Smooth muscle cell (in vitro differentiated cells): ENCODE data around the gene SMIM1. TPM values are rescaled to one million over a fixed set of nuclear protein-coding genes. Genes with fewer than 3 reads are reported as not detected.

Experiments
- DNase-seq: peaks from one replicate; lab custom pipeline; 2025; ENCODE audit not compliant: unreplicated experiment; lab: John Stamatoyannopoulos, UW
- H2AFZ ChIP-seq: fragments of 200-600 bp; sonication (generic); 2 replicates; pipeline ENCODE4 v1.6.0; 2016; ENCODE audit warnings: antibody characterized with exemption, low read depth, mild to moderate bottlenecking
- H3F3A ChIP-seq: fragments of 200-600 bp; sonication (generic); 2 replicates; pipeline ENCODE4 v1.6.0; 2017; ENCODE audit warnings: antibody characterized with exemption, low read depth
- H3K27ac ChIP-seq: fragments of 200-600 bp; sonication (generic); 2 replicates; pipeline ENCODE4 v1.5.1; 2016; ENCODE audit warnings: low read depth, mild to moderate bottlenecking
- H3K27me3 ChIP-seq: fragments of 200-600 bp; sonication (generic); 2 replicates; pipeline ENCODE4 v1.6.1; 2016; ENCODE audit warnings: low read depth, mild to moderate bottlenecking
- H3K36me3 ChIP-seq: fragments of 200-600 bp; sonication (generic); 2 replicates; pipeline ENCODE4 v1.5.1; 2016; ENCODE audit warnings: low read depth
- H3K4me1 ChIP-seq: fragments of 200-600 bp; sonication (generic); 2 replicates; pipeline ENCODE4 v1.5.1; 2016; ENCODE audit warnings: low read depth
- H3K4me2 ChIP-seq: fragments of 200-600 bp; sonication (generic); 2 replicates; pipeline ENCODE4 v1.6.0; 2016; ENCODE audit warnings: mild to moderate bottlenecking
- H3K4me3 ChIP-seq: fragments of 200-600 bp; sonication (generic); 2 replicates; pipeline ENCODE4 v1.5.1; 2016; ENCODE audit warnings: mild to moderate bottlenecking
- H3K79me2 ChIP-seq: fragments of 200-600 bp; sonication (generic); 2 replicates; pipeline ENCODE4 v1.6.0; 2016; ENCODE audit warnings: low read depth, mild to moderate bottlenecking
- H3K9ac ChIP-seq: fragments of 200-600 bp; sonication (generic); 2 replicates; pipeline ENCODE4 v1.6.0; 2016; ENCODE audit warnings: low read depth
- H3K9me3 ChIP-seq: fragments of 200-600 bp; sonication (generic); replicated peaks from 2 replicates; pipeline ENCODE4 v1.5.1; 2016; ENCODE audit warnings: low read depth
- H4K20me1 ChIP-seq: fragments of 200-600 bp; sonication (generic); 2 replicates; pipeline ENCODE4 v1.6.0; 2016; ENCODE audit warnings: low read depth
- WGBS: methylation state at CpG from one replicate; pipeline ENCODE4 v1.1.7; 2016; ENCODE audit warnings: low lambda C conversion rate; 5-methylcytosine and 5-hydroxymethylcytosine counted together
- polyA plus RNA-seq: library from polyadenylated mRNA; unstranded; fragments of >200 nt; fragmentation: Nextera tagmentation; extraction: Ambion mirVana; gene quantifications from 2 replicates; pipeline ENCODE4 v1.2.1, GENCODE V29; 2016
- total RNA-seq: library from RNA; depleted of rRNA; stranded (reverse); fragments of >200 nt; gene quantifications from 2 replicates; pipeline ENCODE4 v1.2.3, GENCODE V29; 2014
- TF ChIP-seq, protein P1 (sequence below): fragments of 200-600 bp; sonication (generic); IDR thresholded peaks from 2 replicates; pipeline ENCODE4 v1.5.1; 2017; ENCODE audit warnings: borderline replicate concordance, mild to moderate bottlenecking, antibody characterized with exemption; ENCODE audit not compliant: insufficient read depth, poor library complexity, severe bottlenecking

Gene SMIM1
- total and polyA plus RNA-seq, 2 experiments from 2014 or later: 1.3 to 14.9 TPM

DNA sequence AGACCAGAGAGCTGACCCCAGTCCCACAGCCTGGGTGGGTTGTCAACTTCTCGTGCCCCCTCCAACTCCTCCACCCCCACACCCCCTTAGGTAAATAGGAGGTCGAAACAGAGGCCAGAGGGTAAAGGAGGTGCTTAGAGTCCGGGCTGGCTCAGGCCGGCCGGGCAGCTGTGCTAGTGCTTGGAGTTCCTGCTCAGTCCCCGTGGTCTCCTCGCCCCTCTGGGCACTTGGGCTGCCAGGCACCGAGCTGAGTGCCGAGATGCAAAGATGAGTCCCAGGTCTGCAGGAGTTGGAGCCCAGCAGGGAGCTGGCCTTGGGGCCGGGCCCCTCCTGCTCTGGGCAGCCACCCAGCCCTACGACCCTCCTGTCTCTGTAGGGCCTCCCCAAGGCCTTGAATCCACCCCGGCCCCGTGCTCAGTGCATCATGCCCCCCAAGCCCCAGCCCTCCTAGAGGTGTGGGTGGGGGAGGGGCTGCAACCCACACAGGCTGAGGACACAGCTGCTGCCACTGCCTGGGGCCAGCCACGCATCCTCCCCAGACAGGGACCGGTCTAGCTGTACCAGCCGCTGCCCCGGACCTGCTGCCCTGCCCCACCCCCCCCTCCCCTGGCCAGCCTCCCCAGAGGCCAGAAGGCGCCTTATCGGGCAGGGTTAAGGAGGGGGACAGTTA, 1.9 kb downstream of the SMIM1 start:
- Histone ChIP-seq H3F3A (peaks cover 3% of the 10 kb centered on the region), H3K27ac (no peak overlapping the region), H2AFZ (no peak overlapping the region), H4K20me1 (no peaks in the 10 kb centered on the region), H3K9me3 (no peaks in the 10 kb centered on the region), H3K27me3 (no peaks in the 10 kb centered on the region), H3K4me1 (peaks cover 15% of the 10 kb centered on the region), H3K79me2 (no peaks in the 10 kb centered on the region), H3K4me2 (peak overlapping the region; percentile 48), H3K36me3 (no peaks in the 10 kb centered on the region), H3K9ac (no peak overlapping the region), H3K4me3 (no peak overlapping the region)
- 88% methylated on average over 17 of the region's 19 CpGs for WGBS
- TF ChIP-seq, protein P1, sequence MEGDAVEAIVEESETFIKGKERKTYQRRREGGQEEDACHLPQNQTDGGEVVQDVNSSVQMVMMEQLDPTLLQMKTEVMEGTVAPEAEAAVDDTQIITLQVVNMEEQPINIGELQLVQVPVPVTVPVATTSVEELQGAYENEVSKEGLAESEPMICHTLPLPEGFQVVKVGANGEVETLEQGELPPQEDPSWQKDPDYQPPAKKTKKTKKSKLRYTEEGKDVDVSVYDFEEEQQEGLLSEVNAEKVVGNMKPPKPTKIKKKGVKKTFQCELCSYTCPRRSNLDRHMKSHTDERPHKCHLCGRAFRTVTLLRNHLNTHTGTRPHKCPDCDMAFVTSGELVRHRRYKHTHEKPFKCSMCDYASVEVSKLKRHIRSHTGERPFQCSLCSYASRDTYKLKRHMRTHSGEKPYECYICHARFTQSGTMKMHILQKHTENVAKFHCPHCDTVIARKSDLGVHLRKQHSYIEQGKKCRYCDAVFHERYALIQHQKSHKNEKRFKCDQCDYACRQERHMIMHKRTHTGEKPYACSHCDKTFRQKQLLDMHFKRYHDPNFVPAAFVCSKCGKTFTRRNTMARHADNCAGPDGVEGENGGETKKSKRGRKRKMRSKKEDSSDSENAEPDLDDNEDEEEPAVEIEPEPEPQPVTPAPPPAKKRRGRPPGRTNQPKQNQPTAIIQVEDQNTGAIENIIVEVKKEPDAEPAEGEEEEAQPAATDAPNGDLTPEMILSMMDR: no peak
- DNase-seq: no peak

DNA sequence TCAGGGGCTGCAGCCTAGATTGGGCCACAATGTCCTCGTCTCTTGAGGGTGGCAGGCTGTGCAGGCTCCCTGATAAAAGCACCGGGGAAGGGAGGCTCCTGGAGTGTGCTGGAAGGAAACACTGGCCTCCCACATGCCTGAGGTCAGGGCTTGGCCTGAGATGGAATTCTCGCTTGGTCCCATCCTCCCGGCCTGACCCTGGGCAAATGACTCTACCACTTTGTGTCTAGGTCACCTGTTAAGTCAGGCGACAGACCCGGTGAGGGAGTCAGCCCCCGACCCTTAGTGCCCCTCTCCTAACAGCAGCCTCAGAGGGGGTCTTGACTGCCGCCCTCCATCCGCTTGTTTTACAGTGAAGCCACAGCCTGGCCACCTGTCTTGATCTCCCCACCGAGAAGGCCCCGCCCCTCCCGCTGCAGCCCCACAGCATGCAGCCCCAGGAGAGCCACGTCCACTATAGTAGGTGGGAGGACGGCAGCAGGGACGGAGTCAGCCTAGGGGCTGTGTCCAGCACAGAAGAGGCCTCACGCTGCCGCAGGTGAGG, 2.5 kb downstream of the SMIM1 start:
- peak overlapping the region; percentile 48 for H3K4me2 ChIP-seq
- H3K79me2 ChIP-seq: no peaks in the 10 kb centered on the region
- WGBS: 60% methylated on average over 14 of the region's 17 CpGs
- no peaks in the 10 kb centered on the region for H3K27me3 ChIP-seq
- H3K27ac ChIP-seq: no peak overlapping the region
- no peak overlapping the region for H3K4me3 ChIP-seq
- H3K9me3 ChIP-seq: no peaks in the 10 kb centered on the region
- no peak for DNase-seq
- H3K36me3 ChIP-seq: no peaks in the 10 kb centered on the region
- H2AFZ ChIP-seq: no peak overlapping the region
- peaks cover 15% of the 10 kb centered on the region for H3K4me1 ChIP-seq
- H4K20me1 ChIP-seq: no peaks in the 10 kb centered on the region
- no peak overlapping the region for H3K9ac ChIP-seq
- peaks cover 3% of the 10 kb centered on the region for H3F3A ChIP-seq
- TF ChIP-seq, protein P1: no peak

DNA sequence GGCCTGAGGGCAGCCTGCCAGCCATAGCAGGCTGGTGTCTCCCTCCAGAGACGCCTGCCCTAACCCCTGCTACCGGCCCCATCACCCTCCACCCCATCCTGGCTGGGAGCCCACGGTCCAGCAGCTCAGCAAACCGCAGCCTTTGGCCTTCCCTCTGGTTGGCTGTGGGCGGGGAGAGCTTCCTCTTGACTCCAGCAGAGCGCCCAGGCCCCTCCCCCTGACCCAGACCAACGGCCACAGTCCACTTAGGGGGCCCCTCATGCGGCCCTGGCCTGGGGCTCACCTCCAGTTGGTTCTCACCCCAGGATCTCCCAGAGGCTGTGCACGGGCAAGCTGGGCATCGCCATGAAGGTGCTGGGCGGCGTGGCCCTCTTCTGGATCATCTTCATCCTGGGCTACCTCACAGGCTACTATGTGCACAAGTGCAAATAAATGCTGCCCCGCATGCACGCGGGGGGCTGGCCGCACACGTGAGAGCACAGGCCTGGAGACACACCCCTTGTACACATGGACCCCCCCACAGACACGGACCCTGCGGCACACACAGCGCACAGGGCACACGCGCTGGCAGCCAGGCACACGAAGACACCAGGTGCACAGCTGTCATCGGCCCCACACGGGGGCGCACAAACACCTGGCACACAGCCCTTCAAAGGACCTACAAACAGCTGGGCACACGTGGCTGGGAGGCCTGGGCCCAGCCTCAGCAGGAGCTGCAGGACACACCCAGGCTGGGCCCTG, 3.1 kb downstream of the SMIM1 start:
- H3K79me2 ChIP-seq: no peaks in the 10 kb centered on the region
- H3K9ac ChIP-seq: no peak overlapping the region
- whole genome bisulfite sequencing: 49% methylated on average over 27 of the region's 27 CpGs
- H3K4me1 ChIP-seq: peaks cover 15% of the 10 kb centered on the region
- TF ChIP-seq, protein P1: peak; percentile 11
- H4K20me1 ChIP-seq: no peaks in the 10 kb centered on the region
- no peaks in the 10 kb centered on the region for H3K9me3 ChIP-seq
- no peaks in the 10 kb centered on the region for H3K27me3 ChIP-seq
- peaks cover 3% of the 10 kb centered on the region for H3F3A ChIP-seq
- H3K4me3 ChIP-seq: no peak overlapping the region
- no peaks in the 10 kb centered on the region for H3K36me3 ChIP-seq
- peak; percentile 20 for DNase-seq
- peak overlapping the region; percentile 48 for H3K4me2 ChIP-seq
- H3K27ac ChIP-seq: no peak overlapping the region
- H2AFZ ChIP-seq: no peak overlapping the region
